Panc1 (cell line): ENCODE measurements around the gene PRDX5. TPM values are rescaled to one million over a fixed set of nuclear protein-coding genes. Genes with fewer than 3 reads are reported as not detected.

Experiments
- ATAC-seq: fragments of 200-7000 bp; cut with Tn5 transposase; 2 replicates; pipeline ENCODE4 v1.9.1; 2020; ENCODE audit warnings: mild to moderate bottlenecking, moderate library complexity
- BruUV-seq: library from RNA; stranded (reverse); fragments of 400-500 nt; replicated peaks from 2 replicates; lab custom pipeline; 2021; lab: Mats Ljungman, UMichigan
- CTCF ChIA-PET: fragments of 300-600 bp; sonication (Branson Sonifier 250); formaldehyde crosslinking; loops from one replicate; lab custom pipeline; 2022; ENCODE audit warnings: antibody characterized with exemption; lab: Charles Lee
- POLR2A ChIA-PET: fragments of 300-600 bp; sonication (Branson Sonifier 250); formaldehyde crosslinking; loops from one replicate; lab custom pipeline; 2022; ENCODE audit warnings: antibody characterized with exemption; lab: Charles Lee
- DNase-seq: peaks from one replicate; pipeline ENCODE4 v3.0.0-alpha.2; 2010; ENCODE audit warnings: low read depth, low spot score
- H3K27ac ChIP-seq: 2 replicates; pipeline ENCODE4 v1.5.1; 2011; ENCODE audit warnings: mild to moderate bottlenecking, low read length, inconsistent platforms
- H3K27me3 ChIP-seq: fragments of 200-500 bp; sonication (Bioruptor generic); 2 replicates; pipeline ENCODE4 v1.6.0; 2014; ENCODE audit warnings: low read length, inconsistent platforms; ENCODE audit not compliant: control insufficient read depth, insufficient read depth
- H3K36me3 ChIP-seq: fragments of 200-500 bp; sonication (Bioruptor generic); 2 replicates; pipeline ENCODE4 v1.5.1; 2014; ENCODE audit warnings: inconsistent platforms, mild to moderate bottlenecking, low read length, moderate library complexity; ENCODE audit not compliant: control insufficient read depth, insufficient read depth
- H3K4me1 ChIP-seq: 2 replicates; pipeline ENCODE4 v1.5.1; 2011; ENCODE audit warnings: inconsistent platforms, mild to moderate bottlenecking, low read length, moderate library complexity; ENCODE audit not compliant: control insufficient read depth, insufficient read depth
- H3K4me3 ChIP-seq, 2 experiments: 2 replicates each; pipeline ENCODE4 v1.5.1; 2011 to 2012; ENCODE audit warnings: low read depth in 2 of 2, low read length in 2 of 2, mild to moderate bottlenecking in 2 of 2, inconsistent platforms in 1 of 2, moderate library complexity in 1 of 2
- H3K9me3 ChIP-seq: fragments of 200-500 bp; sonication (Bioruptor generic); 2 replicates; pipeline ENCODE4 v1.5.1; 2014; ENCODE audit warnings: low read depth, mild to moderate bottlenecking, inconsistent platforms, low read length, moderate library complexity; ENCODE audit not compliant: control insufficient read depth, insufficient read depth
- POLR2AphosphoS5 ChIP-seq: IDR thresholded peaks from 2 replicates; pipeline ENCODE4 v1.6.1; 2012; ENCODE audit warnings: mild to moderate bottlenecking, low read depth, low read length, moderate library complexity
- SIN3A ChIP-seq: IDR thresholded peaks from 2 replicates; pipeline ENCODE4 v1.6.1; 2012; ENCODE audit warnings: low read depth, mild to moderate bottlenecking, low read length, moderate library complexity, borderline replicate concordance; ENCODE audit not compliant: insufficient read depth
- TCF7L2 ChIP-seq: IDR thresholded peaks from 2 replicates; pipeline ENCODE4 v1.6.1; 2011; ENCODE audit warnings: mild to moderate bottlenecking, low read depth, low read length, inconsistent platforms
- in situ Hi-C: cut with HindIII; loops from 2 replicates; pipeline ENCODE4 v1.10.0; 2016; ENCODE audit warnings: low sequenced_read_pairs, low pct_unique_long_range_greater_than_20kb
- intact Hi-C: fragments of 100-400 bp; cut with micrococcal nuclease; formaldehyde crosslinking; loops from one replicate; pipeline ENCODE4 v1.10.0; 2022; ENCODE audit not compliant: unreplicated experiment
- total RNA-seq: library from RNA; stranded (reverse); gene quantifications from one replicate; pipeline ENCODE4 v1.2.1, GENCODE V29; 2021; ENCODE audit not compliant: unreplicated experiment
- TF ChIP-seq, protein P1 (sequence below): fragments of 450-650 bp; IDR thresholded peaks from 2 replicates; pipeline ENCODE4 v1.5.1; 2017; ENCODE audit warnings: mild to moderate bottlenecking
- TF ChIP-seq, protein P2 (sequence below), 2 experiments: IDR thresholded peaks; 2 replicates each; pipeline ENCODE4 v1.6.1; 2011 to 2012; ENCODE audit warnings: low read depth in 2 of 2, control low read depth in 1 of 2, low read length in 1 of 2, mild to moderate bottlenecking in 1 of 2, moderate library complexity in 1 of 2; ENCODE audit not compliant: insufficient read depth in 1 of 2

Gene PRDX5
- total RNA-seq, 1 experiment from 2014 or later, result 492 TPM

DNA sequence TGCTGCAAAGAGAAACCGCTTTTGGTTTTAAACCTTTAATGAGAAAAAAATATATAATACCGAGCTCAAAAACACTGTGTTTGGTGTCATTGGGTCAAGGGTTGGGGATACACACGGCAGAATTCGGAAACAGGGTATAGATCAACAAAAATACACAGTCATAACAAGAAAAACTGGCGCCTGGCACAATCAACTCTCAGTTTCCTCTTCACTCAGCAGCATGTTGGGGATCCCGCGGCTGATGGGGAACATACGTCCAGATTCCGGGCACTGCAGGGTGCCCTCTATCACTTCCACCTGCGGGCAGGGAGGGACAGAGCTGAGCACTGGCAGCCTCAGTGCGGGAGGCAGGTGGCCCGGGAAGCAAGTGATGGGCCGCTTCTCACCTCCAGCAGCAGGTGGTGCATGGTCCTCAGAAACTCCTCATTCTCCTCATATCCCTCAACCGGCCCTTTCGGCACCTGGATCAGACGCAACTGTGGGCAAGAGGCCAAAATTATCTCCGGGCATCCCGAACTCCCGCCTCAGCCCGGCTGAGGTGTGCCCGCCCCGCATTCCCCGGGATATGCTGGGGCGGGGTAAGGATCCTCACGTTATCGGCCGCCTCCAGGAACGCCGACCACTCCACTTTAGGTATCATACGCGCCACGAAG lies 1.1 kb upstream of the PRDX5 start:
- Histone ChIP-seq H3K27me3 (no peaks in the 10 kb centered on the region), H3K9me3 (no peaks in the 10 kb centered on the region), H3K36me3 (peaks cover 2% of the 10 kb centered on the region; the same call in 1 of the 2 replicates), H3K4me3 (peak overlapping the region; percentile 74 to 77), H3K27ac (peak overlapping the region; percentile 100), H3K4me1 (peaks cover 39% of the 10 kb centered on the region)
- ATAC-seq (peak; percentile 27), DNase-seq (peak; percentile 35)
- TSS peak; percentile 100 for BruUV-seq
- in situ Hi-C loops, result no loop called here
- TF ChIP-seq, protein P1, sequence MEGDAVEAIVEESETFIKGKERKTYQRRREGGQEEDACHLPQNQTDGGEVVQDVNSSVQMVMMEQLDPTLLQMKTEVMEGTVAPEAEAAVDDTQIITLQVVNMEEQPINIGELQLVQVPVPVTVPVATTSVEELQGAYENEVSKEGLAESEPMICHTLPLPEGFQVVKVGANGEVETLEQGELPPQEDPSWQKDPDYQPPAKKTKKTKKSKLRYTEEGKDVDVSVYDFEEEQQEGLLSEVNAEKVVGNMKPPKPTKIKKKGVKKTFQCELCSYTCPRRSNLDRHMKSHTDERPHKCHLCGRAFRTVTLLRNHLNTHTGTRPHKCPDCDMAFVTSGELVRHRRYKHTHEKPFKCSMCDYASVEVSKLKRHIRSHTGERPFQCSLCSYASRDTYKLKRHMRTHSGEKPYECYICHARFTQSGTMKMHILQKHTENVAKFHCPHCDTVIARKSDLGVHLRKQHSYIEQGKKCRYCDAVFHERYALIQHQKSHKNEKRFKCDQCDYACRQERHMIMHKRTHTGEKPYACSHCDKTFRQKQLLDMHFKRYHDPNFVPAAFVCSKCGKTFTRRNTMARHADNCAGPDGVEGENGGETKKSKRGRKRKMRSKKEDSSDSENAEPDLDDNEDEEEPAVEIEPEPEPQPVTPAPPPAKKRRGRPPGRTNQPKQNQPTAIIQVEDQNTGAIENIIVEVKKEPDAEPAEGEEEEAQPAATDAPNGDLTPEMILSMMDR, result peak; percentile 50; the same call in 1 of the 2 replicates
- TF ChIP-seq, protein P2, sequence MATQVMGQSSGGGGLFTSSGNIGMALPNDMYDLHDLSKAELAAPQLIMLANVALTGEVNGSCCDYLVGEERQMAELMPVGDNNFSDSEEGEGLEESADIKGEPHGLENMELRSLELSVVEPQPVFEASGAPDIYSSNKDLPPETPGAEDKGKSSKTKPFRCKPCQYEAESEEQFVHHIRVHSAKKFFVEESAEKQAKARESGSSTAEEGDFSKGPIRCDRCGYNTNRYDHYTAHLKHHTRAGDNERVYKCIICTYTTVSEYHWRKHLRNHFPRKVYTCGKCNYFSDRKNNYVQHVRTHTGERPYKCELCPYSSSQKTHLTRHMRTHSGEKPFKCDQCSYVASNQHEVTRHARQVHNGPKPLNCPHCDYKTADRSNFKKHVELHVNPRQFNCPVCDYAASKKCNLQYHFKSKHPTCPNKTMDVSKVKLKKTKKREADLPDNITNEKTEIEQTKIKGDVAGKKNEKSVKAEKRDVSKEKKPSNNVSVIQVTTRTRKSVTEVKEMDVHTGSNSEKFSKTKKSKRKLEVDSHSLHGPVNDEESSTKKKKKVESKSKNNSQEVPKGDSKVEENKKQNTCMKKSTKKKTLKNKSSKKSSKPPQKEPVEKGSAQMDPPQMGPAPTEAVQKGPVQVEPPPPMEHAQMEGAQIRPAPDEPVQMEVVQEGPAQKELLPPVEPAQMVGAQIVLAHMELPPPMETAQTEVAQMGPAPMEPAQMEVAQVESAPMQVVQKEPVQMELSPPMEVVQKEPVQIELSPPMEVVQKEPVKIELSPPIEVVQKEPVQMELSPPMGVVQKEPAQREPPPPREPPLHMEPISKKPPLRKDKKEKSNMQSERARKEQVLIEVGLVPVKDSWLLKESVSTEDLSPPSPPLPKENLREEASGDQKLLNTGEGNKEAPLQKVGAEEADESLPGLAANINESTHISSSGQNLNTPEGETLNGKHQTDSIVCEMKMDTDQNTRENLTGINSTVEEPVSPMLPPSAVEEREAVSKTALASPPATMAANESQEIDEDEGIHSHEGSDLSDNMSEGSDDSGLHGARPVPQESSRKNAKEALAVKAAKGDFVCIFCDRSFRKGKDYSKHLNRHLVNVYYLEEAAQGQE (IDR thresholded peaks at IDR 0.05; ENCODE audit: insufficient read depth in 1 of 2, low read depth in 2 of 2, low read length in 1 of 2), result no peak
- POLR2A ChIA-PET, result interaction anchor here (0.9 to 2.0 kb wide), 5 partner anchors 10 to 32 kb away, joined by 3 to 12 read pairs (median 5); partner anchors contain the start of gene BAD
- CTCF ChIA-PET, result interaction anchor here (0.6 to 2.3 kb wide), 10 partner anchors 12 to 76 kb away, joined by 3 to 21 read pairs (median 7); partner anchors contain the start of genes CATSPERZ and FKBP2
- intact Hi-C loops, result no loop called here

DNA sequence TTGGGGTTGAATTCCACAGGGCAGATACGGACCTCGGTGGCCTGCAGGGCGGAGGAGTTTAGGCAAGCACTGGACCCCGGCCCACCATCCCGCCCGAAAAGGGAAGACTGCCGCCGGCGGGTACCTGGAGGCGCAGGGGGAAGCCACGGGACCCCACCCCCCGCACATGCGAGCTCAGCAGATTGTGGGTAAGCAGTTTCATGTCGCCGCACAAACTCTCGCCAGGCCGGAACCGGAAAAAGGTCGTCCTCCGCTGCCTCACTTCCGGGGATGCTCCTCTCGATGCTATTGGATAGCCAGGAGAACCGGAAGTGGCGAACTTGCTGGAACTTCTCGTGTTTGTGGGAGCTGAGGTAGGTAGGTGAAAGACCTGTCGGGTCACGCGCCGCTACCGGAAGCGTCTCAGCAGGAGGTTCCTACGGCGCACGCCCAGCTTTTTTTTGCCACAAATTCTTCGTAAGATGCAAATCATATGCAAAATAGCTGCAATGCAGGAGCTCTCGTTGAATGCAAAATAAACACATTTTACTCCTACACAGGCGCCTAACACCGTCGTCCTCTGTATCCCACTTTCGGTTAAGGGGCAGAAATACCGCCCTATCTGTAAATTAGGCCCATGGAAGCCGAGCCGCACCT lies 478 bp upstream of the PRDX5 start, which contains the start of gene TRMT112:
Gene TRMT112, minus strand, starts transcription at position 235 of the 636 bp plus-strand sequence. Its CDS starts 33 bp downstream, at position 202.
- no peaks in the 10 kb centered on the region for H3K27me3 ChIP-seq
- peaks cover 43% of the 10 kb centered on the region for H3K4me1 ChIP-seq
- intact Hi-C loops (no loop called here), in situ Hi-C loops (no loop called here)
- CTCF ChIA-PET, result interaction anchor here (0.6 to 2.3 kb wide), 16 partner anchors 13 to 76 kb away, joined by 3 to 21 read pairs (median 4); partner anchors contain the start of genes CATSPERZ, FKBP2 and GPR137
- DNase-seq, result peak; percentile 97
- peak within 1 kb of the TSS; percentile 74 to 77 for H3K4me3 ChIP-seq
- H3K9me3 ChIP-seq, result no peaks in the 10 kb centered on the region
- peak; percentile 89 for ATAC-seq
- peak within 1 kb of the TSS; percentile 100 for H3K27ac ChIP-seq
- peak; percentile 87; the same call in 1 of the 2 replicates for TF ChIP-seq POLR2AphosphoS5
- TF ChIP-seq TCF7L2, result peak; percentile 97
- TF ChIP-seq, protein P1, result no peak
- TF ChIP-seq, protein P2 (IDR thresholded peaks at IDR 0.05; ENCODE audit: insufficient read depth in 1 of 2, low read depth in 2 of 2, low read length in 1 of 2), result 0 out of 4 replicates have a peak, but pooled peaks of 1 of the 2 experiments have one; percentile 47
- 0 out of 2 replicates have a peak, but pooled peaks have one; percentile 26 for TF ChIP-seq SIN3A
- H3K36me3 ChIP-seq, result peaks cover 2% of the 10 kb centered on the region; the same call in 1 of the 2 replicates
- BruUV-seq, result no TSS peak
- POLR2A ChIA-PET, result interaction anchor here (0.5 to 2.0 kb wide), 12 partner anchors 11 to 48 kb away, joined by 3 to 12 read pairs (median 4); partner anchors contain the start of genes BAD and ESRRA
